DOHH2 (cell line): ENCODE results near the gene B4GALT5.

Source experiments
- EZH2phosphoT487 ChIP-seq: fragments of 200-600 bp; sonication (generic); IDR thresholded peaks from 2 replicates; pipeline ENCODE4 v1.6.1; 2017; ENCODE audit warnings: borderline replicate concordance, mild to moderate bottlenecking, antibody characterized with exemption, low read length, moderate library complexity, mixed read lengths
- TF ChIP-seq, protein P1 (sequence below): fragments of 200-600 bp; sonication (generic); IDR thresholded peaks from one replicate; pipeline ENCODE4 v1.5.1; 2014; ENCODE audit warnings: antibody characterized with exemption, mild to moderate bottlenecking, low read depth, low read length; ENCODE audit not compliant: poor library complexity, severe bottlenecking

DNA sequence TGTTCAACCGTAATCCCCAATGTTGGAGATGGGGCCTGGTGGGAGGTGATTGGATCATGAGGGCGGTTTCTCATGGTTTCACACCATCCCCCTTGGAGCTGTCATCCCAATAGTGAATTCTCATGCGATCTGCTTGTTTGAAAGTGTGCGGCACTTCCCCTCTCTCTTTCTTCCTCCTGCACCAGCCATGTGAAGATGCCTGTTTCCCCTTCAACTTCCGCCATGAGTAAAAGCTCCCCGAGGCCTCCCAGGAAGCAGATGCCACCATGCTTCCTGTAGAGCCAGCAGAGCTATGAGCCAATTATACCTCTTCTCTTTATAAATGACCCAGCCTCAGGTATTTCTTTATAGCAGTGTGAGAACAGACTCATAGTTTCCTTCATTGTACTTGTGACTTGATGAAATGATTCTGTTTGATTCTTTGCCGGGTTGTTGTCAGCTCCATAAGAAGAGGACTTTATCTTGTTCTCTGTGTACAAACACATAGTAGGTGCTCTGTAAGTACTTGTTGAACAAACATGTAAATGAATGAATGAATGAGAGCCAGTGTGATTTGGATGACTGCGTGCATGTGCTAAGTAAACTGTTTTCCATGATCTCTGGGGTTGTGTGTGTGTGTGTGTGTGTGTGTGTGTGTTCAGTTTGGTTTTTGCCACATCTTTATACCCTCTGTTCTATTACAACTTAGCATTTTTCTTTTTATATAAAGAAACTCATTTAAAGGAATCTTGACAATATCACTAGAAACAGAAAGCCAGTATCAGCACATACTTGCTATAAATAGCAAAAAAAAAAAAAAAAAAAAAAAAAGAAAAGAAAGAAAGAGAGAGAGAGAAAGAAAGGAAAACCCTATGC, 123.3 kb downstream of the B4GALT5 start:
- TF ChIP-seq, protein P1, sequence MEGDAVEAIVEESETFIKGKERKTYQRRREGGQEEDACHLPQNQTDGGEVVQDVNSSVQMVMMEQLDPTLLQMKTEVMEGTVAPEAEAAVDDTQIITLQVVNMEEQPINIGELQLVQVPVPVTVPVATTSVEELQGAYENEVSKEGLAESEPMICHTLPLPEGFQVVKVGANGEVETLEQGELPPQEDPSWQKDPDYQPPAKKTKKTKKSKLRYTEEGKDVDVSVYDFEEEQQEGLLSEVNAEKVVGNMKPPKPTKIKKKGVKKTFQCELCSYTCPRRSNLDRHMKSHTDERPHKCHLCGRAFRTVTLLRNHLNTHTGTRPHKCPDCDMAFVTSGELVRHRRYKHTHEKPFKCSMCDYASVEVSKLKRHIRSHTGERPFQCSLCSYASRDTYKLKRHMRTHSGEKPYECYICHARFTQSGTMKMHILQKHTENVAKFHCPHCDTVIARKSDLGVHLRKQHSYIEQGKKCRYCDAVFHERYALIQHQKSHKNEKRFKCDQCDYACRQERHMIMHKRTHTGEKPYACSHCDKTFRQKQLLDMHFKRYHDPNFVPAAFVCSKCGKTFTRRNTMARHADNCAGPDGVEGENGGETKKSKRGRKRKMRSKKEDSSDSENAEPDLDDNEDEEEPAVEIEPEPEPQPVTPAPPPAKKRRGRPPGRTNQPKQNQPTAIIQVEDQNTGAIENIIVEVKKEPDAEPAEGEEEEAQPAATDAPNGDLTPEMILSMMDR, result no peak
- TF ChIP-seq EZH2phosphoT487, result no peak
